Measurements from ENCODE around the gene PLXNC1.

The PLXNC1 gene

DNA sequence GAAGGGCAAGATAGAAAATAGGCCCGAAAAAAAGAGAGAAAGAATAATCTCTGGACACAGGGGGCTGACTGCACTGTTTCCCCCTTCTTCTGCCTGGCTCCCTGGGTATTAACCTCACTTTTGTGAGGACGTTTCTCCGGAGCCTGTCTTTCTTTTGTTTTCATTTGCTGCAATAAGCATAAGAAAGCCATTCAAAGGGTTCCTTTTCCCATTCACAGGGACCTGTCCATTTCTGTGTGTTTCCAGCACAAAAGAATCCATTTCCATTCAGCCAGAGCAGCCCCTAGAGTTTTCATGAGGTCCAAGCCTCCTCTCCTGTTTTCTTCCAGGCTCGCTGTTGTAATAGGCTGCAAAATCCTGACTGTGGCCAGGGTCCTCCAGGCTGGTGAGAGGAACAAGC lies 16.8 kb downstream of the PLXNC1 start:
- DNase-seq = no peak

DNA sequence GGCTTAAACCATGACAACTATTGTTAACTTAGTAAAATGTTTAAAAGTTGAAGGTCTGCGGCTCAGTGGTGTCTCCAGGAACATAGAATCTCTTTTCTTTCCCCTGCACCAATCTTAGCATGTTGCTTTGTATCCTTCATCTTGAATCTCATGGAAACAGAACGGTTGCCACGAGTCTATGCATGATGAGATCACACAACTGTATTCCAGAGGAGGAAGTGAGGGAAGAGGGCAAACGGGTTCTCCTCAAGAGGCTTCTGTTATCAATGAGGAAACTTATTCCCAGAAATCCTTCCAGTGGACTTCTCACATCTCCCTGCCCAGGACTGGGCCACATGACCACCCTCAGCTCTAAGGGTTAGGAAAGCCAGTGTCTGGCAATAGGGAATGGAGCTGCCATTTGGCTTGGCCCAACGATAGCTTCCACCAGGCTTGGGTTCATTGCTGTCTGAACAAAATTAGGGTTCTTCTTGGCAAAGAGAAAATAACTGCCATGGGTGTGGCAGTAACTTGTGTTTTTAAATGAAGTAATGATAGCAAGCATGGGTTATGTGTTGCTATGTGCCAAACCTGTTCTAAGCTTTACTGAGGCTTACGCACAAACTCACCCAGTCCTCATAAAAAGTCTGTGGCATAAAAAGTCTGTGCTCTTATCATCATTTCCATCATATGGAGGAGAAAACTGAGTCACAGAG lies 17.4 kb downstream of the PLXNC1 start:
- DNase-seq = no peak

DNA sequence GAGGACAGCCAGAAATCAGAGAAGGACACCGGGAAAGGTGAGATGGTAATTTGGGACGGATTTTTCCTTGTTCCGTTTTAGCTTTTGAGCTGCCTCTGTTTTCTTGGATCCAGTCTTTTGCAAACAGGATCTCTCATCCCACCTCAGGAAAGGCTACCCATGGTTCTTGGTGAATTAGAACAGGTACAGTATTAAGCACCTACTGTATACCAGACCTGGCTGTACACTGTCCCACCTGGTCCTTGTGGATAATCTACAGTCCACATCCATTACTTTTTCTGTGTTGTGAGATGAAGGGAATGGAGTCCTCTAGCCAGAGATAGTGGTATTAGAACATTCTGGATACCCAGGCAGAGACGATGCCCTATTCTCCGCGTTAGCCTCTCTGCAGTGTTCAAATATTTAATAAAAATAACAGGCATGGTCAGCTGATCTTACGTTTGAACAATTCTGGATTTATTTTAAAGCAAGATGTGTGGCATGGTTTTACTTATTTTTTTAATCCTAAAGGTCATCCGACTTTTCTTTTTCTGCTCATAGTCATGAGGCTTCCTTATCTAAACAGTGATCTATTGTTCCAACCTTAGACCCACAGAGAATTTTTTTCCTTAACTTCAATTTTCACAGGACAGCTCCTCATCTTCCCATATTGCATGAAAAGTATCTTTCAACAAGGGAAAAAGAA lies 18.8 kb downstream of the PLXNC1 start:
- DNase-seq = no peak

DNA sequence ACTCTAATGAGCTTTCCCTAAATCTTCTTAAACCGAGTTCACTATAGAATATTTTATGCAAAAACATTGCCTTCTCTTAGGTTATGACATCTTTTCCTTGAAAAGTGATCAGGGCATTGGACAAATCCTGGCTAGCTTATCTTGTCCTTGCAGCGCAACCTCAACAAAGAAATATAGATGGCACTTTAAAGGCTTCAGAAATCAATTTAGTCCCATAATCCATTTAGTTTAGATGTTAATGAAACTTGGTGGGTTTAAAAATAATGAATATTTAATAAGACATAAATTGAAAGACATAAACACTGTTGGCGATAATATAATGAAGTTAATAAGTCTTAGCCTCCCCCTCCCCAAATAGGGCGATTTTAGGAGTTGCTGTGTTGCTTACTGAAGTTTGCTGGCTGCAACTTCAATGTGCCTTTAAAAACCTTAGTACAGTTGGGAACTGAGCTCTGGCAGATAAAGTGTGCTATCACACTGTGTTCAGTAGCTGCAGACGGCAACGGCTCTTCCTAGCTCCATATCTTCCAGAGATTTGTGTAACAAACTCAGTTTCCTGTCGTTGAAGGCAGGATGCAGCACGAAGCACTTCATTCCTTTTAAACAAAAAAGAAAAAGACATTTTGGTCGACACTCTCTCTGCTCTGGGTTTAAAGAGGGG lies 19.5 kb downstream of the PLXNC1 start:
- no peak for DNase-seq

DNA sequence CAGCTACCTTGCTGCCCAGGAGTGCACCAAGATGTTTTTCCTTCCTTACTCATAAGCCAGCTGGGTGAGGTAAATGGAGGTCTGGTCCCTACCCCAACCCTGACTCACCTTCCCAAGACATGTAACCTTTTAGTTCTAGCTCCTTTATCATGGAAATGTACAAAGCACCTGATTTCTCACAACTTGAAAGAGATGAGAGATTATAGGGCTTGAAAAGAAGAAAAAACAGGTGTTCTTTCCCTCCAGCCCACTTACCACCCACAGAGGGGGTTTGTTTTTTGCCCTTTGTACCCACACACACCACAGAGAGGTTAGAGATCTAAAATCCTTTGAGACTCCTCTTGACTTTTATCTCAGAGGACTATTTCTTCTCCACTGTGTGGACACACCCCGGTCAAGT lies 21.1 kb downstream of the PLXNC1 start:
- no peak for DNase-seq

DNA sequence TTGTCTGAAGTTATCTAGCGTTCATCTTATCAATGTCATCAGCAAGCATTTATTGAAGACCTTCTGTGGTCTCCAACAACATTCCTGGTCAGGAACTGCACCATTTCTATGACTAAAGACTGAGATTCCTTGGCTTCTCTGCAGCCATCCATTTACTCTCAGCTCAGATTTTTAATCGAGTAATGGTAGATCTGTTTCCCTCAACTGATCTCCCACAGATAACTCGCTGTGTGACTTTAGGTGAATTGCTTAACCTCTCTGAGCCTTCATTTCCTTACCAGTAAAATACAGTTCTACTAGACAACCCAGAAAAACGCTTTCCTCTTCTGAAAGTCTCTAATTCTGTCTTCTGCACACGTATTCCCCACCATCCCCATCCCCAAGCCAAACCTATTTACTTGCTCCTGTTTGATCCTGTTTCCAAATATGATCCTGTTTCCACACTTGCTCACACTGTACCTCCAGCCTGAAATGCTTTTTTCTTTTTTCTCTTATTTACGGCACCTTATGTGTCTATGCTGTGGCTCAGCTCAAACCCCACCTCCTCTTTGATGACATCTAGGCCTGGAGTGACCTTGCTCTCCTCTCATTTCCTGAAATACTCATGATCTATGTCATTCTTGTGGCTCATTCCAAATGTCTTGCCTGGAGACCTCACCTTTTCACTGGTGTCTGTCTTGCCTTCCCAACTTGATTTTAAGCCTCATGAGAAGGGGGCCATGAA lies 21.8 kb downstream of the PLXNC1 start:
- DNase-seq = no peak

- no peak for DNase-seq
These were observed 22.6 kb downstream of the PLXNC1 start for GRCh38 chr12:94170690-94171594.

GRCh38 chr12:94171595-94171930 lies 23.2 kb downstream of the PLXNC1 start:
- DNase-seq = no peak

- DNase-seq = no peak
These were observed 23.7 kb downstream of the PLXNC1 start for GRCh38 chr12:94172031-94172430.

DNA sequence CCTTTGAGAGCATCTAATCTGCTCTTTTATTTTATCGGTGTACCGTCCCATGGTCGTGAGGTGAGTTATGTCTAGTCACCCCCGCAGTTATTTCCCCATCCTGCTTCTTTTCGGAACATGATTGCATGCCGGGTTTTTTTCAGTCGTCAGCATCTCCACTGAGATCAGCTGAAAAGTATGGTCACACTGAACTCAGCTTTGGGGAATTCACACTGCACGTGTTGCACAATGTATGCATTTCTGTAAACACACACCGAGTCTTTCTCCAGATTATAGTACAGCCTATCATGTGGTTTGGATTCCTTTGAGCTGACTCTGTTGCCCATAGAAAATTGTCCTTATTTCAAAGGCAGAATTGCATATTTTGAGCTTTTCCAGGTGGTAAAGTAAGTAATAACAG lies 24.6 kb downstream of the PLXNC1 start:
- no peak for DNase-seq

GRCh38 chr12:94173660-94174265 lies 25.4 kb downstream of the PLXNC1 start:
- no peak for DNase-seq

DNA sequence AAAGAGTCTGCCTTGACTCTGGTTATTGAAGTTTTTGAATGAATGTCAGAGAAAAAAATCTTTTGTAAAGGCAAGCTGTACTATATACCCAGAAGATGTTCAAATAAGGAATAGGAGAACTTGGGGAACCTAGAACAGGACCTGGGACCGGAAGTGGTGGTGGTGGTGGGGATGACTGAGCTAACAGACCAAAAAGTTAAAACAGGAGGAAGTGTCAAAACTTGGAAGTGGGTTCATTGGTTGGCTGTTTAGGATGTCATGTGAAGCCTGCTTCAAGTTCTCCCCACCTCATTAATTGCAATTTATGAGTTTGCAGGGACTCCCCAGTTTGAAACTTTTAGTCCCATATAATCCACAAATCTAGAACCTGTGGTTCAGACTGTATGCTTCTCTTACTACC lies 26.2 kb downstream of the PLXNC1 start:
- DNase-seq = no peak

GRCh38 chr12:94175763-94176668 lies 27.6 kb downstream of the PLXNC1 start:
- no peak for DNase-seq

DNA sequence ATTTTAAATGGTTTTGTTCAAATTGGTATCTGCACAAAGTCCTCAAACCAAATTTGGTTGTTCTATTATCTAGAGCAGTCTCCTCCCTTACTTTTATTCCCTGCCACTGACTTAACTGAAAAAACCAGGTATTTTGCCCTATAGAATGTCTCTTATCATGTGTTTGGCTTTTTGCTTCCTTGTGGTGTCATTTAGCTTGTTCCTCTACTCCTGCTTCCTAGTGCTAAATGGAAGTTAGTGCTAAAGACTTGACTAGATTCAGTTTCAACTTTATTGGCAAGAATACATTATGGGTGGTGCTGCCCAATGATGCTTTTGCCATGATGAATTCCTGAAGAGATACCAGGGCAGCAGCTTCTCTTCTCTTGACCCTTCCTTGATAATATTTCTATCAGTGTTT lies 29.7 kb downstream of the PLXNC1 start:
- DNase-seq = no peak

GRCh38 chr12:94178882-94179281 lies 30.5 kb downstream of the PLXNC1 start:
- no peak for DNase-seq

DNA sequence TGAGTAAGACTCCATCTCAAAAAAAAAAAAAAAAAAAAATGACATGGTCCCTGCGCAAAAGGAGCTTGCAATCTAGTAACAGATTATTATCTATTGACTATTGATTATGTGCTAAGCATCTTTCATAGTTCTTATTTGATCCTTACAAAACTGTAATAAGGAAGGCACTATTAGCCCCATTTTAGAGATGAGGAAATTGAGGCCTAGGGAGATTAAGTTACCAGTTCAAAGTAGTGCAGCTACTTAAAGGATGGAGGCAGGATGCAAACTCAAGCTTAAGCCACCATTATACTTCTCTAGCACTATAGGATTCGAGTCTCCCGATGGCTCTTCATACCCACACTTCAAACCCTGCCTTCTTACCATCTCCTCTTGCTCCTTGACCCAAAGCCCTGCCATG lies 31.3 kb downstream of the PLXNC1 start:
- DNase-seq = no peak

DNA sequence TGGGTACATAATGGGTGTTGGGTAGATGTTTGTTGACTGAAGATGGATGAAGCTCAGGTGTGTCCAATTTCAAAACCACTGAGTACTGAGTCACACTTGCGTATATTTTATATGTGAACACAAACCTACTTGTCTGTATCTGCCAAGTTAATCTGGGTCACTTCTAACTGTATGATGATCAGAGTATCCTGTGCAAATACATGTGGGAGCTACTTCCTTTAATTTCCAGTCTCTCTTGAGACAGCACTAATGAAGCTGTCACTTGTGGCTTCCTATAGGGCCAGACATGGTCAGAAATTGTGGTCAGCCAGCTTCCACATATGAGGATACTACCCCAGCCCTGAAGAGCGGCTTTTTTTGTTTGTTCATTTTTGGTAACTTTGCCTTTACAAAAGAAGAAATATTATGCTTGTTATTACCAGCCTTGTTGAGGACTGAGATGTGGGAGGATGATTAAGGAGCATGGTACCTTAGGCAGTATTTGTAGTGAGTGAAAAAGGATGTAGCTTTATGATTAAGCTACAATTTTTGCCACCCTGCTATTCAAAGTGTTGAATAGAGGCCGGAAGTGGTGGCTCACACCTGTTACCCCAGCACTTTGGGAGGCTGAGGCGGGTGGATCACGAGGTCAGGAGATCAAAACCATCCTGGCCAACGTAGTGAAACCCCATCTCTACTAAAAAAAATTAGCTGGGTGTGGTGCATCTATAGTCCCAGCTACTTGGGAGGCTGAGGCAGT lies 32.4 kb downstream of the PLXNC1 start:
- no peak for DNase-seq

GRCh38 chr12:94182986-94183707 lies 34.8 kb downstream of the PLXNC1 start:
- DNase-seq = no peak

DNA sequence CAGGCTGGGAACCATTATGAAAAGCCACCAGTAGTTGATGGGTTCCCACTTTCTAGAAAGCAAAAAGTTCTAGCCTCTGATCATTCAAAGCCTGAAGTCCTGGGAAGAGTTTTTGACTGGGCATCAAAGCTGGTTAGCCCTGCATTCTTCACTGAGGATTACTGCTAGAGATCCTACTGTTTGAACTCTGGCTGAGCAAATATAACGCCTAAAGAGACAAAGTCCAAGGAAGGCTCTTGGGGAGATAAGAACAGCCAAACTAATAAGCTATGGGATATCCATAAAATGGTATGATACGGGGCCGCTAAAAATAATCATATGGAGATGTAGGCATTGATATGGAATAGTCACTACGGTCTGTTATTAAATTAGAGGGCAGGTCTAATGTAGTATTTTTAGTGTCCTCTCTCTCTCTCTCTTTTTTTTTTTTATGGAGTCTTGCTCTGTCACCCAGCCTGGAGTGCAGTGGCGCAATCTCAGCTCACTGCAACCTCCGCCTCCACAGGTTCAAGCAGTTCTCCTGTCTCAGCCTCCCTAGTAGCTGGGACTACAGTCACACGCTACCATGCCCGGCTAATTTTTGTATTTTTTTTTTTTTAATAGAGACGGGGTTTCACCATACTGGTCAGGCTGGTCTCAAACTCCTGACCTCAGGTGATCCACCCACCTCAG lies 35.5 kb downstream of the PLXNC1 start:
- no peak for DNase-seq
